HepG2 (cell line): ENCODE results near the gene CACNA1H. TPM values are rescaled to one million over a fixed set of nuclear protein-coding genes. Genes with fewer than 3 reads are reported as not detected.

Experiments
- ARNTL ChIP-seq: sonication (generic); formaldehyde crosslinking; IDR thresholded peaks from 2 replicates; pipeline ENCODE4 v1.4.0; 2020; ENCODE audit warnings: mild to moderate bottlenecking, missing genetic modification reagents
- BCL6 ChIP-seq: IDR thresholded peaks from 2 replicates; pipeline ENCODE4 v1.6.1; 2016; ENCODE audit warnings: missing genetic modification reagents, missing compliant biosample characterization
- BCLAF1 ChIP-seq: fragments of 450-650 bp; IDR thresholded peaks from 2 replicates; pipeline ENCODE4 v1.6.1; 2017; ENCODE audit warnings: mild to moderate bottlenecking
- HOXD1 ChIP-seq: sonication (generic); formaldehyde crosslinking; IDR thresholded peaks from 2 replicates; pipeline ENCODE4 v1.5.0; 2020; ENCODE audit warnings: missing genetic modification reagents
- IRF9 ChIP-seq: sonication (generic); formaldehyde crosslinking; IDR thresholded peaks from 2 replicates; pipeline ENCODE4 v1.8.0; 2022; ENCODE audit warnings: missing genetic modification reagents, mild to moderate bottlenecking, borderline replicate concordance
- KIAA2018 ChIP-seq: sonication (generic); formaldehyde crosslinking; IDR thresholded peaks from 2 replicates; pipeline ENCODE4 v1.5.0; 2020; ENCODE audit warnings: mild to moderate bottlenecking, missing genetic modification reagents, borderline replicate concordance
- KMT2A ChIP-seq: sonication (generic); formaldehyde crosslinking; IDR thresholded peaks from 2 replicates; pipeline ENCODE4 v1.4.0; 2020; ENCODE audit warnings: missing genetic modification reagents
- MLXIP ChIP-seq: sonication (generic); formaldehyde crosslinking; IDR thresholded peaks from 2 replicates; pipeline ENCODE4 v1.9.0; 2021; ENCODE audit warnings: missing genetic modification reagents, borderline replicate concordance
- NPAS2 ChIP-seq: sonication (generic); formaldehyde crosslinking; IDR thresholded peaks from 2 replicates; pipeline ENCODE4 v1.8.0; 2022; ENCODE audit warnings: mild to moderate bottlenecking, missing genetic modification reagents, borderline replicate concordance
- NR2F6 ChIP-seq, 2 experiments: IDR thresholded peaks; 2 replicates each; pipeline ENCODE4 v1.6.1; 2016; ENCODE audit warnings: antibody characterized with exemption in 1 of 2, mild to moderate bottlenecking in 1 of 2
- RXRB ChIP-seq: IDR thresholded peaks from 2 replicates; pipeline ENCODE4 v1.6.1; 2016; ENCODE audit warnings: borderline replicate concordance, missing genetic modification reagents, missing compliant biosample characterization
- ZMYM4 ChIP-seq: sonication (generic); formaldehyde crosslinking; IDR thresholded peaks from 2 replicates; pipeline ENCODE4 v1.8.1; 2023; ENCODE audit warnings: mild to moderate bottlenecking, missing genetic modification reagents
- ZNF879 ChIP-seq: sonication (generic); formaldehyde crosslinking; IDR thresholded peaks from 2 replicates; pipeline ENCODE4 v1.8.1; 2023; ENCODE audit warnings: missing genetic modification reagents
- polyA plus RNA-seq, 8 experiments: library from polyadenylated mRNA; depleted of rRNA in 3 of 8; stranded (reverse) in 7 of 8; unstranded in 1 of 8; fragments of >200 nt; fragmentation: Illumina TruSeq in 4 of 8; extraction: Trizol in 4 of 8; gene quantifications; 2 replicates each; pipeline versions ENCODE4 v1.2.1 to v1.2.3, GENCODE V29; 2011 to 2016; ENCODE audit warnings: low read depth in 4 of 8, missing spikeins in 1 of 8, mixed read lengths in 1 of 8; ENCODE audit not compliant: insufficient read depth in 1 of 8
- total RNA-seq, 5 experiments: library from RNA; depleted of rRNA; stranded (reverse); fragments of >200 nt; fragmentation: Illumina TruSeq; extraction: Trizol; gene quantifications; 2 replicates each; pipeline ENCODE4 v1.2.3, GENCODE V29; 2016; ENCODE audit warnings: low read depth in 1 of 5

The CACNA1H gene
- total and polyA plus RNA-seq, 2 of the 13 experiments (the other 11 are each of a cell fraction or from before 2014, with no cell fraction given): 0.40 to 1.8 TPM

GRCh38 chr16:1184156-1184868 lies 31.4 kb downstream of the CACNA1H start (continued):
- TF ChIP-seq IRF9 (CRISPR knock-in tag) (0 out of 2 replicates have a peak, but pooled peaks have one; percentile 43), HOXD1 (CRISPR knock-in tag) (no peak), NPAS2 (CRISPR knock-in tag) (peak; percentile 92; the same call in 1 of the 2 replicates), BCLAF1 (no peak), KIAA2018 (CRISPR knock-in tag) (no peak), NR2F6 (IDR thresholded peaks at IDR 0.05) (no peak), NR2F6 (CRISPR knock-in tag; IDR thresholded peaks at IDR 0.05) (peak; percentile 40; the same call in 1 of the 2 replicates), KMT2A (CRISPR knock-in tag) (no peak), RXRB (CRISPR knock-in tag) (peak; percentile 58), ZMYM4 (CRISPR knock-in tag) (no peak), ZNF879 (CRISPR knock-in tag) (no peak), BCL6 (CRISPR knock-in tag) (peak; percentile 14; the same call in 1 of the 2 replicates), MLXIP (CRISPR knock-in tag) (peak; percentile 43; the same call in 1 of the 2 replicates), ARNTL (peak; percentile 99)
